PC-9 (cell line): Measurements from ENCODE around the gene SUSD1.

Source experiments
- EZH2 ChIP-seq: fragments of 200-600 bp; sonication (generic); IDR thresholded peaks from 2 replicates; pipeline ENCODE4 v1.8.0; 2017; ENCODE audit warnings: antibody characterized with exemption, low read depth
- TF ChIP-seq, protein P1 (sequence below): fragments of 200-600 bp; sonication (generic); conservative IDR thresholded peaks from 2 replicates; pipeline ENCODE4 v1.6.1; 2017; ENCODE audit warnings: mixed run types, antibody characterized with exemption, mild to moderate bottlenecking, moderate library complexity

DNA sequence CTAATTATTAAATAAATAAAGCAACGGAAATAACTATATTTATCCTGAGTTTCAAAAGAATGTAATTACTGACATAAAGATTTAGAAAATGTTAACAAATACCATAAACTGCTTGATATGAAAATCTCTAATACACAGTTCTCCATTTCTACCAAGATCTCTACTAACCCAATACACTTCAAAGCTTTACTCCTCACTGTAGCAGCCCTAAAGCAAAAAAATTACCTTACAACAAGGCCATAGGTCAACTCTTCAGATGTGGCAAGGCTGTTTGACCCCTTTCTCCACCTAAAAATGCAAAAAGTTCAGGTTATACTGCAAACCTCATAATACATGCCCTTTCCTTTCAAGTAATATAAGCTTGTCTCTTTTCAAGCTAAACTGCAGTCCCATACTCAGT lies 181.8 kb downstream of the SUSD1 start:
- TF ChIP-seq, protein P1, sequence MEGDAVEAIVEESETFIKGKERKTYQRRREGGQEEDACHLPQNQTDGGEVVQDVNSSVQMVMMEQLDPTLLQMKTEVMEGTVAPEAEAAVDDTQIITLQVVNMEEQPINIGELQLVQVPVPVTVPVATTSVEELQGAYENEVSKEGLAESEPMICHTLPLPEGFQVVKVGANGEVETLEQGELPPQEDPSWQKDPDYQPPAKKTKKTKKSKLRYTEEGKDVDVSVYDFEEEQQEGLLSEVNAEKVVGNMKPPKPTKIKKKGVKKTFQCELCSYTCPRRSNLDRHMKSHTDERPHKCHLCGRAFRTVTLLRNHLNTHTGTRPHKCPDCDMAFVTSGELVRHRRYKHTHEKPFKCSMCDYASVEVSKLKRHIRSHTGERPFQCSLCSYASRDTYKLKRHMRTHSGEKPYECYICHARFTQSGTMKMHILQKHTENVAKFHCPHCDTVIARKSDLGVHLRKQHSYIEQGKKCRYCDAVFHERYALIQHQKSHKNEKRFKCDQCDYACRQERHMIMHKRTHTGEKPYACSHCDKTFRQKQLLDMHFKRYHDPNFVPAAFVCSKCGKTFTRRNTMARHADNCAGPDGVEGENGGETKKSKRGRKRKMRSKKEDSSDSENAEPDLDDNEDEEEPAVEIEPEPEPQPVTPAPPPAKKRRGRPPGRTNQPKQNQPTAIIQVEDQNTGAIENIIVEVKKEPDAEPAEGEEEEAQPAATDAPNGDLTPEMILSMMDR, result no peak
- TF ChIP-seq EZH2, result no peak
